ENCODE results near the gene SNX24. TPM values are rescaled to one million over a fixed set of nuclear protein-coding genes. Genes with fewer than 3 reads are reported as not detected.

SNX24 gene
- total and polyA plus RNA-seq, 9 of the 15 experiments (the other 6 are each of a cell fraction or from before 2014, with no cell fraction given) = 5.3 to 10.1 (median 7.9) TPM

- TF ChIP-seq, protein P1, sequence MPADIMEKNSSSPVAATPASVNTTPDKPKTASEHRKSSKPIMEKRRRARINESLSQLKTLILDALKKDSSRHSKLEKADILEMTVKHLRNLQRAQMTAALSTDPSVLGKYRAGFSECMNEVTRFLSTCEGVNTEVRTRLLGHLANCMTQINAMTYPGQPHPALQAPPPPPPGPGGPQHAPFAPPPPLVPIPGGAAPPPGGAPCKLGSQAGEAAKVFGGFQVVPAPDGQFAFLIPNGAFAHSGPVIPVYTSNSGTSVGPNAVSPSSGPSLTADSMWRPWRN (IDR thresholded peaks at IDR 0.05; ENCODE audit: low read depth) = no peak
- no peak for TF ChIP-seq NCOA6 (IDR thresholded peaks at IDR 0.05)
- TF ChIP-seq ZNF239 (CRISPR knock-in tag; IDR thresholded peaks at IDR 0.05) = no peak
Observed at GRCh38 chr5:122844136-122844909, 1.1 kb upstream of the SNX24 start (continued).

- H3K9ac ChIP-seq (ENCODE audit: insufficient read depth in 1 of 2, low read depth in 2 of 2, low read length in 2 of 2) = peak overlapping the region; percentile 79 to 92
- FAIRE-seq (no peak), ATAC-seq (peak; percentile 2; the same call in 2 of the 3 replicates), DNase-seq (ENCODE audit: extremely low read depth in 1 of 4, low spot score in 3 of 4) (no peak)
- no peaks in the 10 kb centered on the region for H3K9me1 ChIP-seq (ENCODE audit: control insufficient read depth, insufficient read depth, low read length)
- 0% methylated on average over 16 of the region's 16 CpGs for WGBS (ENCODE audit: insufficient coverage, low coverage, missing lambda C conversion rate)
- no TSS peak for BruUV-seq (replicated peaks)
- ChIA-PET CTCF (ENCODE audit: low intra/inter-chr PET ratio) (no interaction called here), POLR2A (interaction anchor here (1.2 kb wide), 1 partner anchor 24 kb away, joined by 4 read pairs; no protein-coding TSS in a partner anchor)
- in situ Hi-C loops (cut with MboI) = no loop called here
- intact Hi-C loops (cut with micrococcal nuclease) = loop anchor here (2.0 kb wide), 1 partner anchor 38 kb away; no protein-coding TSS in a partner anchor
- H3K79me2 ChIP-seq (ENCODE audit: control insufficient read depth, insufficient read depth, low read length) = no peaks in the 10 kb centered on the region
- no peaks in the 10 kb centered on the region for H4K20me1 ChIP-seq (replicated peaks; ENCODE audit: control insufficient read depth, insufficient read depth, low read length)
- H3K4me1 ChIP-seq (replicated peaks in 1 of 2; ENCODE audit: control insufficient read depth in 2 of 2, insufficient read depth in 2 of 2, low read length in 2 of 2) = peaks cover 11 to 21% of the 10 kb centered on the region in 2 experiments; a peak in 4 of 5 replicates
- peak overlapping the region; percentile 83 for H3K4me2 ChIP-seq (ENCODE audit: insufficient read depth, low read length)
- H3K27me3 ChIP-seq (ENCODE audit: control insufficient read depth in 2 of 2, insufficient read depth in 2 of 2, low read length in 2 of 2) = no peaks in the 10 kb centered on the region
- peak overlapping the region; percentile 93 for H2AFZ ChIP-seq (ENCODE audit: low read depth, low read length)
- no peaks in the 10 kb centered on the region for H3K36me3 ChIP-seq (ENCODE audit: control insufficient read depth, insufficient read depth, low read length)
- peak overlapping the region; percentile 61 for H3K4me3 ChIP-seq
- H3K9me3 ChIP-seq (replicated peaks; ENCODE audit: control insufficient read depth, insufficient read depth, low read depth, low read length) = no peaks in the 10 kb centered on the region
- peak overlapping the region; percentile 68 for H3K27ac ChIP-seq (ENCODE audit: extremely low read depth, low read depth, low read length)
- TF ChIP-seq MXI1 (IDR thresholded peaks at IDR 0.05; ENCODE audit: low read depth, low read length) = no peak
- TF ChIP-seq SMARCA4 (IDR thresholded peaks at IDR 0.05) = peak; percentile 19; the same call in 1 of the 2 replicates
- TF ChIP-seq E2F5 (CRISPR knock-in tag; IDR thresholded peaks at IDR 0.05) = no peak
- no peak for TF ChIP-seq NCOA1 (IDR thresholded peaks at IDR 0.05; ENCODE audit: low read depth)
- no peak for TF ChIP-seq ARID2 (IDR thresholded peaks at IDR 0.05)
- 0 out of 2 replicates have a peak, but pooled peaks have one; percentile 37 for TF ChIP-seq EP400 (IDR thresholded peaks at IDR 0.05)
- no peak for TF ChIP-seq ZBTB49 (CRISPR knock-in tag; IDR thresholded peaks at IDR 0.05; ENCODE audit: borderline replicate concordance)
- no peak for TF ChIP-seq ZNF512 (tag; IDR thresholded peaks at IDR 0.05)
- TF ChIP-seq NBN (IDR thresholded peaks at IDR 0.05; ENCODE audit: low read depth) = 0 out of 2 replicates have a peak, but pooled peaks have one; percentile 26
- no peak for TF ChIP-seq SNIP1 (IDR thresholded peaks at IDR 0.05; ENCODE audit: low read depth)
Observed at GRCh38 chr5:122844910-122845228, 544 bp upstream of the SNX24 start.
